ENCODE results near the gene BGLAP. TPM values are rescaled to one million over a fixed set of nuclear protein-coding genes. Genes with fewer than 3 reads are reported as not detected.
"Not testable (repeated sequence)": the region's sequence is repeated elsewhere in the genome, so short reads cannot be mapped to it uniquely, and the experiment has no call there.

Gene BGLAP
- total RNA-seq, 1 donor from 2014 or later: 0.66 TPM

DNA sequence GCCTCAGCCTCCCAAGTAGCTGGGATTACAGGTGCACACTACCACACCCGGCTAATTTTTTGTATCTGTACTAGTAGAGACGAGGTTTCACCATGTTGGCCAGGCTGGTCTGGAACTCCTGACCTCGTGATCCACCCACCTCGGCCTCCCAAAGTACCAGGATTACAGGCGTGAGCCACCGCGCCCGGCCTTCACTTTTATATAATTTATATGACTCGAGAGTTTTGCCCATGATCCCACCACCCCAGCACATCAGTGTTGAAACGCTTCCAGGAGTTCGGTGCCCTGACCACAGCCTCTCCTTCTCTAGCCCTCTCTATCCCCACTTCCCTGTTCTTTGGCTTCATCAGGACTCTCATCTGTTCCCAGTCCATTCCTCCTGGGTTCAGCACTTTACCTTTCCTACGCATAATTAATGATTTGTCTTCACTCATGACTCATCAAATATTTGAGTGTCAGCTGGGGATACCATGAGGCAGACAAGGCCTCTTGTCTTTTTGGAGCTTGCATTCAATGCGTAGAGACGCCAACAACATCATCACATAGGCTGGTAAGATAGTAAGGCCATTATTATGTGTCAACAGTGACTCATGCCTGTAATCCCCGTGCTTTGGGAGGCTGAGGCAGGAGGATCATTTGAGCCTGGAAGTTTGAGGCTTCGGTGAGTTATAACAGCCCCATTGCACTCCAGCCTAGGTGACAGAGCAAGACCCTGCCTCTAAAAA is 27.8 kb upstream of the BGLAP start:
- no peaks in the 10 kb centered on the region for H3K9me3 Mint-ChIP-seq (ENCODE audit: unreplicated experiment)
- peaks cover 4% of the 10 kb centered on the region for H3K4me1 Mint-ChIP-seq (ENCODE audit: low read depth, unreplicated experiment)
- no peaks in the 10 kb centered on the region for H3K9me3 ChIP-seq (ENCODE audit: insufficient read depth, low read depth, low read length)
- H2AFZ ChIP-seq (ENCODE audit: low read depth, low read length): no peak overlapping the region
- peak; percentile 86 for DNase-seq (ENCODE audit: low read depth)
- no peaks in the 10 kb centered on the region for H3K27me3 ChIP-seq (ENCODE audit: insufficient read depth, low read length)
- H3K4me3 Mint-ChIP-seq (ENCODE audit: unreplicated experiment): peak overlapping the region; percentile 72
- H3K9ac ChIP-seq (ENCODE audit: low read length): peak overlapping the region; percentile 26
- H3K79me2 ChIP-seq (ENCODE audit: insufficient read depth, low read length): peaks cover 22% of the 10 kb centered on the region
- H3K36me3 Mint-ChIP-seq (ENCODE audit: low read depth, unreplicated experiment): peaks cover 20% of the 10 kb centered on the region
- peak overlapping the region; percentile 99 for H3K27ac ChIP-seq (ENCODE audit: low read depth, low read length)
- peak overlapping the region; percentile 16 for H3K4me3 ChIP-seq (ENCODE audit: insufficient read depth, low read depth, low read length)
- H3K4me2 ChIP-seq (ENCODE audit: low read length): peak overlapping the region; percentile 95
- H4K20me1 ChIP-seq (ENCODE audit: insufficient read depth, low read length): peaks cover 6% of the 10 kb centered on the region
- H3K27me3 Mint-ChIP-seq (ENCODE audit: low read depth, unreplicated experiment): no peaks in the 10 kb centered on the region
- peak overlapping the region; percentile 41 for H3K27ac Mint-ChIP-seq (ENCODE audit: unreplicated experiment)
- peaks cover 13% of the 10 kb centered on the region for H3K4me1 ChIP-seq (ENCODE audit: insufficient read depth, low read length)
- TF ChIP-seq CTCF (IDR thresholded peaks at IDR 0.05; ENCODE audit: insufficient read depth, low read depth, low read length) (no peak), EZH2 (IDR thresholded peaks at IDR 0.05; ENCODE audit: insufficient read depth, low read length) (no peak)
- peaks cover 3% of the 10 kb centered on the region for H3K36me3 ChIP-seq (ENCODE audit: insufficient read depth, low read length)
- no peak for FAIRE-seq

- peak; percentile 100 for FAIRE-seq
- not testable (repeated sequence) for DNase-seq (ENCODE audit: low read depth); H3K4me3 Mint-ChIP-seq (ENCODE audit: unreplicated experiment); H3K9me3 Mint-ChIP-seq (ENCODE audit: unreplicated experiment); H3K36me3 ChIP-seq (ENCODE audit: insufficient read depth, low read length); H3K9ac ChIP-seq (ENCODE audit: low read length); H3K27ac ChIP-seq (ENCODE audit: low read depth, low read length); H3K27me3 ChIP-seq (ENCODE audit: insufficient read depth, low read length); H3K4me1 Mint-ChIP-seq (ENCODE audit: low read depth, unreplicated experiment); H3K4me2 ChIP-seq (ENCODE audit: low read length); H2AFZ ChIP-seq (ENCODE audit: low read depth, low read length); H3K27ac Mint-ChIP-seq (ENCODE audit: unreplicated experiment); H3K4me3 ChIP-seq (ENCODE audit: insufficient read depth, low read depth, low read length); H3K27me3 Mint-ChIP-seq (ENCODE audit: low read depth, unreplicated experiment); H3K9me3 ChIP-seq (ENCODE audit: insufficient read depth, low read depth, low read length)
- Histone ChIP-seq H3K79me2 (ENCODE audit: insufficient read depth, low read length) (peaks cover 30% of the 10 kb centered on the region), H4K20me1 (ENCODE audit: insufficient read depth, low read length) (peaks cover 12% of the 10 kb centered on the region), H3K4me1 (ENCODE audit: insufficient read depth, low read length) (peaks cover 13% of the 10 kb centered on the region)
- H3K36me3 Mint-ChIP-seq (ENCODE audit: low read depth, unreplicated experiment): peaks cover 11% of the 10 kb centered on the region
Measured at GRCh38 chr1:156216361-156217086, 25.5 kb upstream of the BGLAP start.

DNA sequence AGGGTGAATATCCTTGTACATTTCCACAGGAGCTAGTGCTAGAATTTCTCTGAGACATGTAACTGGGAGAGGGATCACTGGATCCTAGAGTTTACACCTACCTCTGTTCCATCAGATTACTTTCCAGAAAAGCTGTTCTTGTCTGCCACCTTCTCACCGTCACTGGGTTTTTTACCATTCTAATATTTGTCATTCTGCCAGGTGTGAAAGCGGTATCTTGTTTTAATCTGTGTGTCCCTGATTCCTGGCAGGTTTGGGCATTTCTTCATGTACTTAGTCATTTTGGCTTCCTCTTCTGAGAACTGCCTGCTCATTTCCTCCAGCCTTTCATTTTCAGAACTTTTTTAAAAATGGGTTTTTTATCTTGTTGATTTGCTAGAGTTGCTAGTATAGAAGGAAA is 24.1 kb upstream of the BGLAP start:
- H3K4me1 Mint-ChIP-seq (ENCODE audit: low read depth, unreplicated experiment): peaks cover 5% of the 10 kb centered on the region
- no peak for FAIRE-seq
- peak overlapping the region; percentile 19 for H3K4me2 ChIP-seq (ENCODE audit: low read length)

More for the DNA sequence above, 24.1 kb upstream of the BGLAP start:
- Mint-ChIP-seq H3K36me3 (ENCODE audit: low read depth, unreplicated experiment) (peaks cover 6% of the 10 kb centered on the region), H3K9me3 (ENCODE audit: unreplicated experiment) (no peaks in the 10 kb centered on the region), H3K27ac (ENCODE audit: unreplicated experiment) (no peak overlapping the region), H3K4me3 (ENCODE audit: unreplicated experiment) (no peak overlapping the region), H3K27me3 (ENCODE audit: low read depth, unreplicated experiment) (no peaks in the 10 kb centered on the region)
- no peak overlapping the region for H2AFZ ChIP-seq (ENCODE audit: low read depth, low read length)
- peaks cover 35% of the 10 kb centered on the region for H3K79me2 ChIP-seq (ENCODE audit: insufficient read depth, low read length)
- H3K9me3 ChIP-seq (ENCODE audit: insufficient read depth, low read depth, low read length): no peaks in the 10 kb centered on the region
- peak; percentile 46 for DNase-seq (ENCODE audit: low read depth)
- no peaks in the 10 kb centered on the region for H3K27me3 ChIP-seq (ENCODE audit: insufficient read depth, low read length)
- H3K4me1 ChIP-seq (ENCODE audit: insufficient read depth, low read length): peaks cover 16% of the 10 kb centered on the region
- TF ChIP-seq EZH2 (IDR thresholded peaks at IDR 0.05; ENCODE audit: insufficient read depth, low read length): no peak
- no peak for TF ChIP-seq CTCF (IDR thresholded peaks at IDR 0.05; ENCODE audit: insufficient read depth, low read depth, low read length)
- no peak overlapping the region for H3K4me3 ChIP-seq (ENCODE audit: insufficient read depth, low read depth, low read length)
- no peak overlapping the region for H3K27ac ChIP-seq (ENCODE audit: low read depth, low read length)
- no peaks in the 10 kb centered on the region for H3K36me3 ChIP-seq (ENCODE audit: insufficient read depth, low read length)
- peaks cover 21% of the 10 kb centered on the region for H4K20me1 ChIP-seq (ENCODE audit: insufficient read depth, low read length)
- peak overlapping the region; percentile 26 for H3K9ac ChIP-seq (ENCODE audit: low read length)
